ENCODE results near the gene TRUB1.

Gene TRUB1

DNA sequence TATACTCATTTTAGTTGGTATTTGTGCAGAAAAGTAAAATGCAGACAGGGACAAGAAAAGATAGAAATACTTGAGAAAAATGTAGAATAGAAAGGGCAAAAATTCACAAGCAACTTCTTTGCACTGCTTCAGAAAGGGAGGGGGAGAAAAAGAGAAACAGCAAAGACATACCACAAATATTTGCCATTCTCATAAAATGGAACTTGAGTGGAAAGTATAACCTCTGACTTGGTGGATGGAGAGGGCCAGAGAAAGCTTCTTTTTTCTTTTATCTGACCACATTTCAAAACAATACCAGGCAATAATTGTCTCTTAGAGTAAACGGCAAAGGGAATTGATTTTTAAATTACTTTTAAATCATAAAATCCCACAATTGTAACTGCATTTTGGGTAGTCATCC lies 35.8 kb upstream of the TRUB1 start:
- H3K4me3 ChIP-seq (ENCODE audit: low read depth, low read length): no peak overlapping the region
- no peak for DNase-seq (ENCODE audit: low read depth)
- TF ChIP-seq, protein P1, sequence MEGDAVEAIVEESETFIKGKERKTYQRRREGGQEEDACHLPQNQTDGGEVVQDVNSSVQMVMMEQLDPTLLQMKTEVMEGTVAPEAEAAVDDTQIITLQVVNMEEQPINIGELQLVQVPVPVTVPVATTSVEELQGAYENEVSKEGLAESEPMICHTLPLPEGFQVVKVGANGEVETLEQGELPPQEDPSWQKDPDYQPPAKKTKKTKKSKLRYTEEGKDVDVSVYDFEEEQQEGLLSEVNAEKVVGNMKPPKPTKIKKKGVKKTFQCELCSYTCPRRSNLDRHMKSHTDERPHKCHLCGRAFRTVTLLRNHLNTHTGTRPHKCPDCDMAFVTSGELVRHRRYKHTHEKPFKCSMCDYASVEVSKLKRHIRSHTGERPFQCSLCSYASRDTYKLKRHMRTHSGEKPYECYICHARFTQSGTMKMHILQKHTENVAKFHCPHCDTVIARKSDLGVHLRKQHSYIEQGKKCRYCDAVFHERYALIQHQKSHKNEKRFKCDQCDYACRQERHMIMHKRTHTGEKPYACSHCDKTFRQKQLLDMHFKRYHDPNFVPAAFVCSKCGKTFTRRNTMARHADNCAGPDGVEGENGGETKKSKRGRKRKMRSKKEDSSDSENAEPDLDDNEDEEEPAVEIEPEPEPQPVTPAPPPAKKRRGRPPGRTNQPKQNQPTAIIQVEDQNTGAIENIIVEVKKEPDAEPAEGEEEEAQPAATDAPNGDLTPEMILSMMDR (IDR thresholded peaks at IDR 0.05; ENCODE audit: low read depth, low read length, missing control alignments): no peak

DNA sequence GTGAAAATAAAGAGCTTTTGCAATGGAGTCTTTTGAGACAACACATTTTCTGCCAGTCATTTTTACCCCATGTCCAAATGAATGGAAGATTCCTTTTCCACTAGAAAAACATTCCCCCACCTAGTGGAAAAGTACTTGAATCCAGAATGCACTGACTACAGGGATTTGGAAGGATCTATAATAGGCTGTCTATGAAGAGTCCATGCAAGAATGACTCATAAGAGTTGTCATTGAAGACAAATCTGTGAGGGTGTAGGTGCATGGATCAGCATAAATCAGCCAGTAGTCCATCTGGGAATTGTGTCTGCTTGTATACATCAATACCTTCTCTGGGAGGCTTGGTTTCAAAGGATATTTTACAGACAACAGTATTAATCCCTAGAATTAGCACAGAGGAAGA lies 32.5 kb upstream of the TRUB1 start:
- DNase-seq (ENCODE audit: low read depth): no peak
- TF ChIP-seq, protein P1 (IDR thresholded peaks at IDR 0.05; ENCODE audit: low read depth, low read length, missing control alignments): no peak
- no peak overlapping the region for H3K4me3 ChIP-seq (ENCODE audit: low read depth, low read length)

DNA sequence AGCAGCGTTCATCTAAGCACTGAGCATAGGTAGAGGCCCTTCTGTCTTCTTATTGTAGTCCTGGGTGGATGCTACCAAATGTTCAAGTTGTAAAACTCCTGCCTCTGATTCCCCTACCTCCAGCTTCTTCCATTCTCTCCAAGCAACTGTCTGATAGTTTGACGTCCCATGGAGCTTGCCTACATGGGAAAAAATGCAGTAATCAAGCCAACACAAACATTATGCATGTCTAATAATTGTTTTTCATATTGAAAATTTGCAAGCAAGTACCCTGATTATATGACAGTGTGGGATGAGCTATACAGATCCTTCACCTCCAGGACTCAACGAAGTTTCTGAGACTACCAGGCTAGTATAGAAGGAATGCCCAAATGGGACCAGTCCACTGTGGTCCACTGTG lies 31.0 kb upstream of the TRUB1 start:
- DNase-seq (ENCODE audit: low read depth): no peak
- TF ChIP-seq, protein P1 (IDR thresholded peaks at IDR 0.05; ENCODE audit: low read depth, low read length, missing control alignments): no peak
- no peak overlapping the region for H3K4me3 ChIP-seq (ENCODE audit: low read depth, low read length)

DNA sequence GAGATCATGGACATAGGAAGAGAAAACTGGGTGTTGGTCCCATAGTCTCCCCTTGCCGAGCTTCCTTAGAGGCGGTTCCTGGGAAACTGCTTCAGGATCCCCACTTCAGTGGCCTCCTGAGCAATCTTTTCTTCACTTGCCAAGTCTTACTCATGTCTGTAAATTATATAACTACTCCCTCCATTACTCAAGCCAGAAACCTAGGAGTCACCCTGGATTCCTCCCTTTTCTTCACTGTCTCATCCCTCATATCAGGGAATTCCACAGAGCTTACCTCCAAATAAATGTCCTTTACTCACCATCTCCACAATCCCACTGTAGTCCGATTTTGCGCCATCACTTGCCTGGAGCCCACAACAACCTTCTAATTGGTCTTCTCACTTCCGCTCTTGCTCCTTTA lies 29.1 kb upstream of the TRUB1 start:
- H3K4me3 ChIP-seq (ENCODE audit: low read depth, low read length): no peak overlapping the region
- TF ChIP-seq, protein P1 (IDR thresholded peaks at IDR 0.05; ENCODE audit: low read depth, low read length, missing control alignments): no peak
- DNase-seq (ENCODE audit: low read depth): no peak

DNA sequence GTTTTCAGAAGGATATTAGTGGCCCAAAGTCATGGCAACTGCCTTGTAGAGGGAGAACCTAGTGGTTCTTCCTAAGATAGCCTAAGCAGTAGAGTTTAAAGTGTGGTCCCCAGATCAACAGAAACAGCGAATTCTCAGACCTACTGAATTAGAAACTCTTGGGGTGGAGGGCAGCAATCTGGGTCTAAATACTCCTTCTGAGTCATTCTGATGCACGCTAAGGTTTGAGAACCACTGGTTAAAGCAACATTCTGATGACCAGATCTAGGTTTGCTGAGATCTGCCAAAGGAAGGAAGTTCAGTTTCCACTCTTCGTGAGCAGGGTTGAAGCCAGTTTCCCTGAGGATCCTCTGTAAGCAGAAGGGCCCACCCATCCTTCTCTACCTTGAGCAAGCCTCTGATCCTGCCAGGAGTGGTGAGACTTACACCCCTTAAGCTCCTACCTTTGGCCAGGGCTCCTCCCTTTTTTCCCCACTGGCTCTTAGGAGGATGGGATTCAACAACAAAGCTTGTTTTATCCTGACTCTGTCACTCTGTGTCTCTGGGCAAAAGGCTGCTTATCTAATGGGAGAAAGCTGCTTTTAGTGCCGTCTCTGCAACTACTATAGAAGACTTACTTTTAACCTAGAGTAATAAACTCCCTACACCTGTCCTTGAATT lies 26.8 kb upstream of the TRUB1 start:
- TF ChIP-seq, protein P1 (IDR thresholded peaks at IDR 0.05; ENCODE audit: low read depth, low read length, missing control alignments): no peak
- no peak overlapping the region for H3K4me3 ChIP-seq (ENCODE audit: low read depth, low read length)
- DNase-seq (ENCODE audit: low read depth): peak; percentile 22

DNA sequence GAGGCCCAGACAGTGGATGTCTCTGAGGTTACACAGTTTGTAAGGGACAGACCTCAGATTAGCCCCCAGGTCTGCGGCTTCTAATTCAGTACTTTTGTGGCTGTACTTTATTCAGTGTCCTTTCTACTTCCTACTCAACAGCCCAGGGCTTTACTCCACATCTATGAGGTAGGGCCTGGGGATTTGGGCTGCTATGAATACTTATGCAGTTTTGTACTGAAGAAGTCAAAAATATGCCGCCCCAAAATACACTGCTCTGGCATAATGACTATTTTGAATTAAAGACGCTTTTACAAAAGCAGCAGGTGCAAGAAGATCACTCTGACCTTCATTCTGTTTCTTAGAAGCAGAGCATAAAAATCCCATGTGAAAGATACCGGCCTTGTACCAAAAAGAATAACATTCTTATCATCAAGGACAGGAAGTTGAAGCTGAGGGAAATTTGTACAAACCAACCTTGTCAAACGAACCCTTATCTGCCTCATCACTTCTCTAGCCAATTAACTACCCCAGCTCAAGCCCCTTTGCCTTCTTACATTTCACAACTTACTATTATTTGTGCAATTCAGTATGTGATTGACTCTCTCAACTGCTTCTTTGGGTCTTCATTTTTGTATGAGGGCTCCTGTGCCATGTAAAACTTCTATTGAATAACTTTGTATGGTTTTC lies 26.1 kb upstream of the TRUB1 start:
- no peak overlapping the region for H3K4me3 ChIP-seq (ENCODE audit: low read depth, low read length)
- DNase-seq (ENCODE audit: low read depth): no peak
- TF ChIP-seq, protein P1 (IDR thresholded peaks at IDR 0.05; ENCODE audit: low read depth, low read length, missing control alignments): no peak

DNA sequence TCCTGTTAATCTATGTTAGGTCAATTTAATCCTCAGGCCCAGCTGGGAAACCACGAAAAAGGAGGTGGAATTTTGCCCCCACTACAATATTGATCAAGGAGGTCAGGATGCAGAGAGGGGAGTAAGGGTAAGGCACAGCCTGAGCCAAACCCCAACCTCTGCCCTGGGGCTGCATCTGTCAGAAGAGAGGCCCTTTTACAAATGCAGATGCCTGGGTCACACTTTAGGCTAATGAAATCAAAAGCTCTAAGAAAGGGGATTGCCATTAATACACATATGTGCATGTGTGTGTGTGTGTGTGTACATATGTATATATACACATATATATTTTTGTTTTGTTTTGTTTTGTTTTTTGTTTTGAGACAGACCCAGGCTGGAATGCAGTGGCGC lies 25.5 kb upstream of the TRUB1 start:
- no peak overlapping the region for H3K4me3 ChIP-seq (ENCODE audit: low read depth, low read length)

More for the DNA sequence above, 25.5 kb upstream of the TRUB1 start:
- no peak for DNase-seq (ENCODE audit: low read depth)
- TF ChIP-seq, protein P1 (IDR thresholded peaks at IDR 0.05; ENCODE audit: low read depth, low read length, missing control alignments): no peak

Measured in GM12864 (cell line).